ENCODE data around the gene EDN3.
"Not testable (repeated sequence)": the region's sequence is repeated elsewhere in the genome, so short reads cannot be mapped to it uniquely, and the experiment has no call there.

EDN3 gene

GRCh38 chr20:59354460-59354859, 54.0 kb downstream of the EDN3 start:
- no peak for TF ChIP-seq CTCF (conservative IDR thresholded peaks at IDR 0.05; ENCODE audit: low read length)
- DNase-seq (ENCODE audit: low read depth) = no peak

GRCh38 chr20:59355242-59355641, 54.8 kb downstream of the EDN3 start:
- TF ChIP-seq CTCF (conservative IDR thresholded peaks at IDR 0.05; ENCODE audit: low read length) = no peak
- H3K4me3 ChIP-seq (ENCODE audit: low read length) = no peak overlapping the region
- DNase-seq (ENCODE audit: low read depth) = no peak

More at GRCh38 chr20:59354460-59354859, 54.0 kb downstream of the EDN3 start:
- no peak overlapping the region for H3K4me3 ChIP-seq (ENCODE audit: low read length)

GRCh38 chr20:59356662-59357165, 56.3 kb downstream of the EDN3 start:
- TF ChIP-seq CTCF (conservative IDR thresholded peaks at IDR 0.05; ENCODE audit: low read length) = no peak
- no peak for DNase-seq (ENCODE audit: low read depth)
- no peak overlapping the region for H3K4me3 ChIP-seq (ENCODE audit: low read length)

- DNase-seq (ENCODE audit: low read depth); H3K4me3 ChIP-seq (ENCODE audit: low read length): not testable (repeated sequence)
Observed at GRCh38 chr20:59358793-59359192, 58.4 kb downstream of the EDN3 start.

GRCh38 chr20:59359906-59360725, 59.7 kb downstream of the EDN3 start:
- no peak for TF ChIP-seq CTCF (conservative IDR thresholded peaks at IDR 0.05; ENCODE audit: low read length)
- no peak overlapping the region for H3K4me3 ChIP-seq (ENCODE audit: low read length)
- no peak for DNase-seq (ENCODE audit: low read depth)

- DNase-seq (ENCODE audit: low read depth) = no peak
- no peak overlapping the region for H3K4me3 ChIP-seq (ENCODE audit: low read length)
- no peak for TF ChIP-seq CTCF (conservative IDR thresholded peaks at IDR 0.05; ENCODE audit: low read length)
Observed at GRCh38 chr20:59360934-59361333, 60.5 kb downstream of the EDN3 start.

- no peak for TF ChIP-seq CTCF (conservative IDR thresholded peaks at IDR 0.05; ENCODE audit: low read length)
- no peak for DNase-seq (ENCODE audit: low read depth)
- no peak overlapping the region for H3K4me3 ChIP-seq (ENCODE audit: low read length)
Observed at GRCh38 chr20:59361411-59361810, 61.0 kb downstream of the EDN3 start.

Data from AG10803 (cell line).